Right renal cortex interstitium (tissue), 3 donors: Measurements from ENCODE around the gene RAI1. TPM values are rescaled to one million over a fixed set of nuclear protein-coding genes. Genes with fewer than 3 reads are reported as not detected.

ENCODE experiments used
- DNase-seq, 3 donors: peaks; one replicate each; pipeline ENCODE4 v3.0.0-alpha.2; 2013; ENCODE audit warnings: low read depth in 3 of 3, low spot score in 2 of 3
- polyA plus RNA-seq, 3 donors: library from polyadenylated mRNA; unstranded; fragments of 120-200 nt; gene quantifications; one replicate each; pipeline ENCODE4 v1.2.1, GENCODE V29; 2013; ENCODE audit not compliant: insufficient read length in 3 of 3

The RAI1 gene
- polyA plus RNA-seq, 3 donors, result 17.2 to 18.8 (median 18.7) TPM

DNA sequence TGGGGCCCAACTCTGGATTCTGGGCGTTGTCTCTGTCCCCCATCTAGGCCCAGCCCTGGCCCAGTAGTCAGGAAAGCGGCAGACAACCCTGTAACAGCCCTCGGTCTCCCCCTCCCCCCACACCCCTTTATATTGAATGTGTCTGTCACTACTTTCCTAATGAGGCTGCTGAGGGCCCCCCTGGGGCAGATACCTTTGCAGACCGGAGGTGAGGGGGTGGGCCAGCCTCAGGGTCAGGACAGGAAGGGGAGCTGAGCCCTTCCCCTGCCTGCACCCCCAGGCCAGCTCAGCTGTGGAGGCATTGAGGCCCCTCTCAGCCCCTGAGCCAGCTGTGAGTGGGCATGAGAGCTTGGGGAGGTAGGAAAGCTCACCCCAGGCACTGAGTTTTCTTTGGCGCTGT lies 17.1 kb downstream of the RAI1 start:
- DNase-seq, result no peak

DNA sequence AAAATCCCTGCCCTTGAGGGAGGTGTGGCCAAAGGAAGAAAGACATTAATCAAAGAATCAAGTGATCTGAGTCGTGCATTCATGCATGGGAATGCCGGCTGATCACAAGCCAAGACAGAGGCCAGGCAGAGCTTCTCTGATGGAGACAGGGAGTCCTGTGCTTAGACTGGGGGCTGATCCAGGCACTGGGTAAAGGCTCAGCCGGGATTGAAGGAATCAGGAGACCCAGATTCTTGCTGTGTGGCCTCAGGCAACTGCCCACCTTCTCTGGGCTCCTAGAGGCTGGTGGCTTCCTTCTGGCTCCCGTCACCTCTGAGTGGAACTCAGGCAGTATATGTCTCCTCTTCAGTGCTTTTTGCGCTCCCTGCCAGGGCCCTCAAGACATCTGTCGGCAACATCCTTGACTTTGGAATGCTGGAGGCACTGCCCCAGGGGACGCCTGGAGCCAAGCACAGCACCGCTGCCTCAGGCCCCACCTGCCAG lies 17.7 kb downstream of the RAI1 start:
- DNase-seq, result no peak

DNA sequence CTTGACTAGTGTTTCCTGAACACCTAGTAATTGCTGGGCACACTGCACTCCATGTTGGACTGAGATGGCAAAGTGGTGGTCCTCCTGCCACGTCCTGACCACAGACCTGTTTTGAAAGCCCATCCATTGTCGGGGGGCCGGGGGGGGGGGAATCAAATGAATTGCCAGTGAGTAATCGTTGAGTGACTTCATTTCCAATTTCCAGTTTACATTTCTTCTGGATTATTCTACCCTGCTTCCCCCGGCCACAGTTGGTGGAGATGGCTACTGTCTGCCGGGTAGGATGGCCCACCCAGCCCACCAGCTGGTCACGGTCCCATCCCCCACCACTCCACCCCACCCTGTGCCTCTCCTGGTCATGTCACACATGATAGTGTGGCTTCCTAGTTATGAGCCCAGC lies 18.2 kb downstream of the RAI1 start:
- DNase-seq, result no peak

- DNase-seq, result no peak
Measured at GRCh38 chr17:17700251-17700969, 19.2 kb downstream of the RAI1 start.

- no peak for DNase-seq
Measured at GRCh38 chr17:17701112-17701511, 19.9 kb downstream of the RAI1 start.

GRCh38 chr17:17701658-17702057 lies 20.4 kb downstream of the RAI1 start:
- DNase-seq, result no peak

GRCh38 chr17:17702449-17703139 lies 21.3 kb downstream of the RAI1 start:
- DNase-seq, result no peak

DNA sequence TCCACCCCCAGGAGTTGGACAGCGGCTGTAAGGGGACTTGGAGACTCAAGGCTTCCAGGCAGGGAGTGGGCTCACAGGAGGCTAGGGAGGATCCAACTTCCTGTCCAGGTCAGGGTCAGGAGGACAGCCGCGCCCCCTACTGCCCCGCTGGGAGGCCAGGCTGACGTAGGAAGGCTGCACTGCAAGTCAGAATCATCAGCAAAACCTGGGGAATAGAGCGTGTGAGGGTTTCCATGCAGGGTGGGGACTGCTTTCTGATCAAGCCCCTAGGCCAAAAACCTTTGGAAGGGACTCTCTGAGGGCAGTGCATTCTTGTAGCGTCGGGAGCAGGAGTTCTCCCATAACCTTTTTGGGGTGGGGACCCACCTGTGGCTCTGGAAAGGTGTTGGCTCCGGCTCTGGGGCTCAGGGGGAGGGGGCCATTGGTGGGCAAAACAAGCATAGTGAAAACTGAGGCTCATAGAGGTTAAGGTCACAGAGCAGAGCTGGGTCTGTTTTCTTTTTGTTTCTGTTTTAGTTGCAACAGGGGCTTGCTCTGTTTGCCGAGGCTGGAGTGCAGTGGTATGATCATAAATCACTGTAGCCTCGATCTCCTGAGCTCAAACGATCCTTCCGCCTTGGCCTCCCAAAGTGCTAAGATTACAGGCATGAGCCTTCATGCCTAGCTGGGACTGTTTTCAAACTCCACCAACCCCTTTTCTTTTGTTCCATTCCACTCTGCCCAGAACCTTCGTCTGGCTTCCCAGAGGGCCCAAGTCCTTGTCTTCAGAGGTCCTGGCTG lies 22.1 kb downstream of the RAI1 start:
- DNase-seq, result no peak

DNA sequence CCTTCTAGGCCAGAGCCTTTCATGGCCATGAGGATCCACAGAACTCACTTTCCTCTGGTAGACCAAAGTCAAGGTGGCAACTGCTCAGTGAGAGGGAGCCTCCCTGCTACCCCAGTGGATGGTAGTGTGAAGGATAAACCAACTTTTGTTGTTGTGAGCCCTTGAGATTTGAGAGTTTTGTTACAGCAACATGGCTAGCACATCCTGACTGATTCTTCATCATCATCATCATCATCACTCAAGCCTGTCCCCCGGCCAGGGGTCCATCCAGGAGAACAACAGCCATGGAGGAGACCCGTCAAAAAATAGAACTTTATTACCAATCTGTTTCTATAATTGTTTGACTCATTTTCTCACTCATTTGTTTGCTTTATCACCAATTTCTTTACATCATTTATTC lies 23.7 kb downstream of the RAI1 start:
- DNase-seq, result no peak

DNA sequence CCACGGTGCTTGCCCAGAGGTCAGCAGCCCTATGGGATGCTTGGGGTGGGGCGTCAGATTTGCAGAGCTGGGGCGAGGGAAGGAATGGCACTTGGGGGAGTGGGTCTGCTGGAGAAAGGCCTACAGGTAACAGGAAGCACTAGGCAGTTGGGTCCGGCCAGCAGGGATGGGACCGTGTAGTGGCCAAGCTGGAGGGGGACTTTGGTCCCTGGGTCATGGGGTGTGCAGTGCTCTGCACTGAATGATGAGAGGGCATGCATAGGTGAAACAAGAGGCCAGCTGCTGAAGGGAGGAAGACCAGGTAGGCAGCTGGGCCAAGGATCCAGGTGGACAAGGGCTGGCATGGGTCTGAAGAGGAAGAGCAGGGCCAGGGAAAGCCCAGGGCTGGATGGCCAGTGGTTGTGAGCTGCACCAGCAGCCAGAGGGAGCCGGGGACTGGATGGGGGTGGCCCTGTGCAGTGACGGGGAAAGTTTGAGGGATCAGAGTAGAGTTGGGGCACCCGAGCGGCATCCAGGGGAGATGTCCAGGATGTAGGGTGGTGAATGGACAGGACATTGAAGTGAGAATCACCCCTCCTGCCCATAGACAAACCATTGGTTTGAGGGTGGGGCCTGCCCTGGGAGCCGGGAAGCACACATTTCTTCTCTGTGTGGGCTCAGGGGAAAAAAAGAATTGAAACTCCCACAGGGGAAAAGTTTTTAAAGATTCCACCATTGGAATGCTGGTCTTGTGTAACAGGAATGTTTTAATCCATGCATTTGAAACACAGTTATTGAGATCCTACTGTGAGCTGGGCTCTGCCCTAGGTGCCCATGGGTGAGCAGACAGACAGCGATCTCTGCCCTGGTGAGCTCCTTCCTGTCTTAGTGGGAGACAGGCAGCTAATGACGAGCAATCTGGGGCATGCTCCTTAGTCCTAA lies 25.1 kb downstream of the RAI1 start:
- DNase-seq, result no peak

GRCh38 chr17:17708295-17708694 lies 27.0 kb downstream of the RAI1 start:
- no peak for DNase-seq

- DNase-seq, result no peak
Measured at GRCh38 chr17:17708816-17709215, 27.6 kb downstream of the RAI1 start.

DNA sequence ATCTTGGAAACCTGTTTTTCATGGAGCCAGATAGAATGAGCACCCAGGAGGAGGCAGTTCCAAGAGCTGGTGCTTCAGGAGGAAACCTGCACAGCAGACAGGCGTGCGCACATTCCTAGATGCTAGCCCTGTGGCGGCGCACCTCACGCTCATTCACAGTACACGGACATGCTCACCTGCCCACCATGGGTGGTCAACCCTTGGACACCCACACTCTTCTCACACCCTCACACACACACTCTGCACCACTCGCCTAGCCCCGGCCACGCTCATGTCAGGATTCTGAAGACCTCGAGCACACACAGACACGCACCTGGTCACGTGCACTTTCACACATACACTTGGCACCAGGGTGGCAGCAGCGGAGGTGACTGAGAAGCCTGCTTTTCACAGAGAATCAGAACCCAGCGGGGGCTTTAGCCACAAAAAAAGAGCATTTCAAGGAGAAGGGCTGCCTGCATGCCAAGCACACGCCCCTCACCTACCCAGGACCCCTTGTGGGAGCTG lies 28.6 kb downstream of the RAI1 start:
- no peak for DNase-seq

GRCh38 chr17:17710355-17710727 lies 29.1 kb downstream of the RAI1 start:
- DNase-seq, result no peak

DNA sequence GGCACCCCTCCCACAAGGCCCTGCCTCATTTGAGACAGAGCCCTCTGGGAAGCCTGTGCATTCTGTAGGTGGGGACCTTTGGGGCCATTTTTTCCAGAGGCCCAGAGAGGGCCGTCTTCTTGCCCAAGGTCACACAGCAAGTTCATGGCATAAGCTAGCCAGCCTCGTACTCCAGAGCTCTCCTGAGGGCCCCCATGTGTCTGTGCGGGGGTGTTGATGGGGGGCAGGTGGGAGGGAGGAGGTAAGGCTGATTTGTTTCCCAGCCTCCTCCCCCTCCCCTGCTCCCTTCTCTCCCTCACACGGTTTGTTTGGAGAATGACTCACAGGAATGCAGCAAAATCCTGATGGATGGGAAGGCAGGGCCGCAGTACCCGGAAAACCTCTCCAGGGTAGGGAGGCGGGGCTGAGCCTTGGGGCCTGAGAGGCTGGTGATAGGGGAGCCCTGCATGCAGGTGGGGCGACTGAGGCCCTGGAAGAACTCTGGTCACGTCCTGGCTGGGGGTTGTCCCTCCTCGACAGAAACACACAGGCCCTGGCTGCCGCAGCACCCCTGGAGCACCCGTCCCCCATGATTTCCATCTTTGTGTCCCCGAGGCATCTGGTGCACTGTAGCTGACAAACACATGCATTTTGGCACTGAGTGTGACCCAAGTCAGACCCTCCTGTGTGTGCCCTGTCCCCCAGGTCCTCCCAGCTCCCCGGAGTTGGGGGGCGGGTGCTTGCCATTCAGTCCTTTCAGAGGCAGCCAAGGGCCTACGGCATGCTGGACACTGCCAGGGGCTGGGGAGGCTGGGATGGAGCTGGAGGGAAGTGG lies 29.7 kb downstream of the RAI1 start:
- DNase-seq, result peak in 1 of 3 donors; percentile 60

DNA sequence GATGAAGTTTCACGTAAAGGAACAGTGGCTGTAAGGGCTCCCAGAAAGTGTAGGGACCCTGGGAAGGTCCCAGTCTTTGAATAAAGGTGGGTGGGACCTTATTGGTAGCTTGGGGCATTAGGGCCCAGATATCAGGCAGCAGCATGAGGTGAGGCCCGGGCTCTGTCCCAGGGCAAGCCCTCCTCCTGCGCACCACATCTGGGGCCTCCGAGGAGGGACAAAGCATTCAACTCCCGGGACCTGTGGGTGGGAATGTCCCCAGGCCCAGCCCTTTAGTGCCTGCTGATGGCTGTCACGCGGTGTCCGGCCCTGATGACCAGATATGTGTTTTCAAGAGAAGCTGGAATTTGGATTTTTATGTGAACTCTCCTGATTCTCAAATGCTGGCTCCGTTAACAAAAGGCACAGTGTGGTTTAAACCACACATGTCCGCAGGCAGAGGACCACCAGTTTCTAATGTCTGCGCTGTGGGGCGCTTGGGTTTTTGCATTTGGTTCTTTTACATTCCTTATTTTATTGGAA lies 30.4 kb downstream of the RAI1 start:
- DNase-seq, result no peak

GRCh38 chr17:17712268-17712924 lies 31.1 kb downstream of the RAI1 start:
- DNase-seq, result no peak

- no peak for DNase-seq
Measured at GRCh38 chr17:17713839-17714238, 32.6 kb downstream of the RAI1 start.
